ENCODE results near the gene SYT13. TPM values are rescaled to one million over a fixed set of nuclear protein-coding genes. Genes with fewer than 3 reads are reported as not detected.

Gene SYT13
- total RNA-seq, 4 donors from 2014 or later = 0.03 to 1.6 TPM; not detected in 2

DNA sequence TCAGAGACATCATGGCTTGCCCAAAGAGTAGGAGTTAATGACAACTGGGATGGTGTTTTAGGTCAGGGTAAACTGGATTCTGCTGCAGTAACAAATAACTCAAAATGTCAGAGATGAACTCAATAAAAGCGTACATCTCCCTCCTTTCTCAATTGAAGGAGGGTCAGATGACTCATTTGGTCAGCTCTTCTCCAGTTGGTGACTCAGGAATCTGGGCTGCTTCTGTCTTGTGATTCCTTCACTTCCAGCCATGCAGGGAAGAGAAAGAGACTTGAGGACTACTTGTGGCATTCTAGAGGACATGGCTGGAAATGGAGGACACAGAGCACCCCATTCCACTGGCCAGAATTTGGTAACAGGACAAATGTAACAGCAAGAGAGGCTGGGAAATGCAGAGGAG, 3.2 kb upstream of the SYT13 start:
- WGBS, 2 donors = 36 to 44% methylated on average over 1 of the region's 1 CpG
- H3K4me3 ChIP-seq (ENCODE audit: low read depth, poor library complexity, severe bottlenecking) = no peak overlapping the region
- intact Hi-C loops (cut with DNase I; ENCODE audit: low total_unique reads) = loop anchor here (5.0 kb wide), 1 partner anchor 182 kb away; no protein-coding TSS in a partner anchor
- DNase-seq (ENCODE audit: low spot score in 2 of 2) = no peak
- TF ChIP-seq POLR2A (IDR thresholded peaks at IDR 0.05) = no peak
- TF ChIP-seq, protein P1, sequence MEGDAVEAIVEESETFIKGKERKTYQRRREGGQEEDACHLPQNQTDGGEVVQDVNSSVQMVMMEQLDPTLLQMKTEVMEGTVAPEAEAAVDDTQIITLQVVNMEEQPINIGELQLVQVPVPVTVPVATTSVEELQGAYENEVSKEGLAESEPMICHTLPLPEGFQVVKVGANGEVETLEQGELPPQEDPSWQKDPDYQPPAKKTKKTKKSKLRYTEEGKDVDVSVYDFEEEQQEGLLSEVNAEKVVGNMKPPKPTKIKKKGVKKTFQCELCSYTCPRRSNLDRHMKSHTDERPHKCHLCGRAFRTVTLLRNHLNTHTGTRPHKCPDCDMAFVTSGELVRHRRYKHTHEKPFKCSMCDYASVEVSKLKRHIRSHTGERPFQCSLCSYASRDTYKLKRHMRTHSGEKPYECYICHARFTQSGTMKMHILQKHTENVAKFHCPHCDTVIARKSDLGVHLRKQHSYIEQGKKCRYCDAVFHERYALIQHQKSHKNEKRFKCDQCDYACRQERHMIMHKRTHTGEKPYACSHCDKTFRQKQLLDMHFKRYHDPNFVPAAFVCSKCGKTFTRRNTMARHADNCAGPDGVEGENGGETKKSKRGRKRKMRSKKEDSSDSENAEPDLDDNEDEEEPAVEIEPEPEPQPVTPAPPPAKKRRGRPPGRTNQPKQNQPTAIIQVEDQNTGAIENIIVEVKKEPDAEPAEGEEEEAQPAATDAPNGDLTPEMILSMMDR (IDR thresholded peaks at IDR 0.05) = no peak

- intact Hi-C loops (cut with DNase I; ENCODE audit: low total_unique reads) = loop anchor here (5.0 kb wide), 1 partner anchor 181 kb away; no protein-coding TSS in a partner anchor
- TF ChIP-seq, protein P1 (IDR thresholded peaks at IDR 0.05) = no peak
- TF ChIP-seq POLR2A (IDR thresholded peaks at IDR 0.05) = no peak
- 65 to 71% methylated on average over 2 of the region's 2 CpGs for WGBS, 2 donors
- H3K4me3 ChIP-seq (ENCODE audit: low read depth, poor library complexity, severe bottlenecking) = no peak overlapping the region
- no peak for DNase-seq (ENCODE audit: low spot score in 2 of 2)
These were observed 2.2 kb upstream of the SYT13 start for GRCh38 chr11:45288339-45288738.

GRCh38 chr11:45287316-45287903, 1.3 kb upstream of the SYT13 start:
- no peak for TF ChIP-seq POLR2A (IDR thresholded peaks at IDR 0.05)
- no peak for DNase-seq (ENCODE audit: low spot score in 2 of 2)
- 62 to 67% methylated on average over 3 of the region's 3 CpGs for WGBS, 2 donors
- no peak overlapping the region for H3K4me3 ChIP-seq (ENCODE audit: low read depth, poor library complexity, severe bottlenecking)
- intact Hi-C loops (cut with DNase I; ENCODE audit: low total_unique reads) = loop anchor here (5.0 kb wide), 1 partner anchor 180 kb away; no protein-coding TSS in a partner anchor

DNA sequence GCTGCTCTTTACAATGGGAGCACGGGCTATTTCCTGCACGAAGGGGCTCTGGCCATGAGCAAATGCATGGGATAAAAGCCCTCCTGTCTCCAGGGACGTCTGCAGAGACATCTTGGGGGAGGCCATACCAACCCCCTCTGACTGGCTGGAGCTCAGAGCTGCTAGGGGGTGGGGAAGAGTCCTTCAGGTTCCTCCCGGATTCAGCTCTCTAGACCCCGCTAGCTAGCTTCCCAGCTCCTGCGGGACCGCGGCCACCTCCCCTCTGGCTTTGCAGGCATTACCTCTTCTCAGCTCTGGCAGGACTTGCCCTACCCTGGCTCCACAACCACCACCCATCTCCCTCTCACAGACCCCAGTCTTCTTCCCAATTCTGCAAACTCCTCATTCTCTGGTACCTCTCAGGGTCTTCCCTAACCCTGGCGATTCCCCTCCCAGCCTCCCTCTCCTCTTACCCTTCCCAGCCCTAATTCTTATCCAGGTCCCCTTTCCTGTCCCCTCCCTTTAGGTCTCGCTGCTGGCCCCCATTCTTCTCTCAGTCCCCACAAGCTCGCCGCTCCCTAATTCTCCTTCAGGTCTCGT, 802 bp downstream of the SYT13 start:
- 24 to 32% methylated on average over 13 of the region's 13 CpGs for WGBS, 2 donors
- H3K4me3 ChIP-seq (ENCODE audit: low read depth, poor library complexity, severe bottlenecking) = no peak overlapping the region
- intact Hi-C loops (cut with DNase I; ENCODE audit: low total_unique reads) = loop anchor here (5.0 kb wide), 1 partner anchor 178 kb away; no protein-coding TSS in a partner anchor
- no peak for DNase-seq (ENCODE audit: low spot score in 2 of 2)
- TF ChIP-seq POLR2A (IDR thresholded peaks at IDR 0.05) = no peak
- TF ChIP-seq, protein P1 (IDR thresholded peaks at IDR 0.05) = no peak

DNA sequence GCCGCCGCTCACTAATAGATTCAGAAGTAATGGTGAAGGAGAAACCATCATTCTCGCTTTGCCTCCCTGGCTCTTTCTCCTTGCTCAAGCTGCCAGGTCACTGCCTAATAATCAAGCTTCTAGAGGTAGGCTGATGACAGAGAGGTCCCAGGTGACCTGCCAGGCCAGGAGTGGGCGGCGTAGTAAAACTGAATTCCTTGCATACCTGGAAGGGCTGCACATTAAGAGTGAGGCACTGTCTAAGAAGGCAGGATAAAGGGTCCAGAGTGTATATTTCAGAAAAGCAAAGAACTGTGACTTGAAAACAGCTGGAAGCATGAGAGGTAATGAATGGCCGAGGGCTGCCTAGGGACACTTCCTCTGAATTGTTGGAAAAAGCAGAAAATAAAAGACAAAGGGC, 4.1 kb downstream of the SYT13 start:
- no peak overlapping the region for H3K4me3 ChIP-seq (ENCODE audit: low read depth, poor library complexity, severe bottlenecking)
- intact Hi-C loops (cut with DNase I; ENCODE audit: low total_unique reads) = no loop called here
- TF ChIP-seq, protein P1 (IDR thresholded peaks at IDR 0.05) = no peak
- no peak for TF ChIP-seq POLR2A (IDR thresholded peaks at IDR 0.05)
- WGBS, 2 donors = 90% methylated on average over 6 of the region's 6 CpGs
- no peak for DNase-seq (ENCODE audit: low spot score in 2 of 2)

GRCh38 chr11:45280449-45280848, 5.7 kb downstream of the SYT13 start:
- no peak for DNase-seq (ENCODE audit: low spot score in 2 of 2)
- intact Hi-C loops (cut with DNase I; ENCODE audit: low total_unique reads) = no loop called here
- no peak overlapping the region for H3K4me3 ChIP-seq (ENCODE audit: low read depth, poor library complexity, severe bottlenecking)
- WGBS, 2 donors = 38 to 45% methylated on average over 3 of the region's 3 CpGs
- no peak for TF ChIP-seq POLR2A (IDR thresholded peaks at IDR 0.05)
- TF ChIP-seq, protein P1 (IDR thresholded peaks at IDR 0.05) = no peak
